Measurements from ENCODE around the gene CRYM.

DNA sequence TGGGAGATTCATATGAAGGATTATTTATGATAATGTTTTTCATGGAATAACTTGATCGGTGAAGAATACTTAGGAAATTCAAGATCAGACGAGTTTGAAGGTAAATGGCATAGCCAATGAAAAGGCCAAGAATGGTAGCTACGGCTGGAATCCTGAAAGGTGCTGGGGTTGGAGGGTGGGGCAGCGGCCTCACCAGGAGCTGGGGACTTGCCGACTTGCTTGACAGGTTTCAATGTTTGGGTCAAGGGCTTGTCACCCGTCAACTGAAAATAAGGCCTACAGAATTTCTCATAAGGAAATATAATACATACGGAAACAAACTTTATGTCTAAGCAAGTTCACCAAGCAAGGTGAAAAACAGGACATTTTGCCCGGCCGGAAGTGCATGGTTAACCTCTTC is 9.9 kb downstream of the CRYM start:
- TF ChIP-seq, protein P1, sequence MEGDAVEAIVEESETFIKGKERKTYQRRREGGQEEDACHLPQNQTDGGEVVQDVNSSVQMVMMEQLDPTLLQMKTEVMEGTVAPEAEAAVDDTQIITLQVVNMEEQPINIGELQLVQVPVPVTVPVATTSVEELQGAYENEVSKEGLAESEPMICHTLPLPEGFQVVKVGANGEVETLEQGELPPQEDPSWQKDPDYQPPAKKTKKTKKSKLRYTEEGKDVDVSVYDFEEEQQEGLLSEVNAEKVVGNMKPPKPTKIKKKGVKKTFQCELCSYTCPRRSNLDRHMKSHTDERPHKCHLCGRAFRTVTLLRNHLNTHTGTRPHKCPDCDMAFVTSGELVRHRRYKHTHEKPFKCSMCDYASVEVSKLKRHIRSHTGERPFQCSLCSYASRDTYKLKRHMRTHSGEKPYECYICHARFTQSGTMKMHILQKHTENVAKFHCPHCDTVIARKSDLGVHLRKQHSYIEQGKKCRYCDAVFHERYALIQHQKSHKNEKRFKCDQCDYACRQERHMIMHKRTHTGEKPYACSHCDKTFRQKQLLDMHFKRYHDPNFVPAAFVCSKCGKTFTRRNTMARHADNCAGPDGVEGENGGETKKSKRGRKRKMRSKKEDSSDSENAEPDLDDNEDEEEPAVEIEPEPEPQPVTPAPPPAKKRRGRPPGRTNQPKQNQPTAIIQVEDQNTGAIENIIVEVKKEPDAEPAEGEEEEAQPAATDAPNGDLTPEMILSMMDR (IDR thresholded peaks at IDR 0.05), result no peak
- no peak for TF ChIP-seq POLR2A (IDR thresholded peaks at IDR 0.05)
